NCI-H510A (cell line): Measurements from ENCODE around the gene SNRNP25.

Experiments used
- DNase-seq: peaks from one replicate; lab custom pipeline; 2025; lab: John Stamatoyannopoulos, UW

SNRNP25 gene

GRCh38 chr16:78444-79150 is 25.0 kb downstream of the SNRNP25 start:
- DNase-seq = no peak

- no peak for DNase-seq
These were observed 25.8 kb downstream of the SNRNP25 start for GRCh38 chr16:79151-80054.

- DNase-seq = no peak
These were observed 29.5 kb downstream of the SNRNP25 start for GRCh38 chr16:83060-83603.

- DNase-seq = peak; percentile 65
These were observed 30.4 kb downstream of the SNRNP25 start for GRCh38 chr16:83781-84615.

- DNase-seq = peak; percentile 70
These were observed 31.2 kb downstream of the SNRNP25 start for GRCh38 chr16:84718-85406.

GRCh38 chr16:85407-85782 is 31.8 kb downstream of the SNRNP25 start:
- DNase-seq = no peak

- DNase-seq = no peak
These were observed 32.2 kb downstream of the SNRNP25 start for GRCh38 chr16:85865-86264.

GRCh38 chr16:86483-86952 is 32.9 kb downstream of the SNRNP25 start:
- no peak for DNase-seq

- no peak for DNase-seq
These were observed 35.0 kb downstream of the SNRNP25 start for GRCh38 chr16:88613-89012.

GRCh38 chr16:89391-90302 is 36.0 kb downstream of the SNRNP25 start:
- DNase-seq = no peak

GRCh38 chr16:91484-91883 is 37.9 kb downstream of the SNRNP25 start:
- DNase-seq = no peak

- no peak for DNase-seq
These were observed 39.1 kb downstream of the SNRNP25 start for GRCh38 chr16:92431-93339.

- no peak for DNase-seq
These were observed 41.3 kb downstream of the SNRNP25 start for GRCh38 chr16:94918-95265.

- DNase-seq = no peak
These were observed 43.3 kb downstream of the SNRNP25 start for GRCh38 chr16:96935-97381.

GRCh38 chr16:97822-98221 is 44.2 kb downstream of the SNRNP25 start:
- DNase-seq = no peak

GRCh38 chr16:100989-101388 is 47.4 kb downstream of the SNRNP25 start:
- no peak for DNase-seq

GRCh38 chr16:101586-101985 is 48.0 kb downstream of the SNRNP25 start:
- no peak for DNase-seq

- no peak for DNase-seq
These were observed 48.6 kb downstream of the SNRNP25 start for GRCh38 chr16:102060-102855.
